GM18517 (cell line): Measurements from ENCODE around the gene ANP32E.
"Not testable (repeated sequence)": the region's sequence is repeated elsewhere in the genome, so short reads cannot be mapped to it uniquely, and the experiment has no call there.

Source experiments
- ATAC-seq: cut with Tn5 transposase; IDR thresholded peaks from one replicate; pipeline ENCODE4 v1.9.1; 2021; ENCODE audit warnings: mild to moderate bottlenecking, moderate library complexity; ENCODE audit not compliant: unreplicated experiment

ANP32E gene

GRCh38 chr1:150257624-150258585 lies 22.0 kb upstream of the ANP32E start, which contains the start of gene CA14:
CA14 (plus strand) TSS chr1:150257774; CDS start chr1:150258129, 355 bp downstream.
- ATAC-seq = no peak

- no peak for ATAC-seq
Observed at GRCh38 chr1:150256554-150257341, 20.8 kb upstream of the ANP32E start.

- ATAC-seq = no peak
Observed at GRCh38 chr1:150256198-150256553, 20.3 kb upstream of the ANP32E start.

- no peak for ATAC-seq
Observed at GRCh38 chr1:150249936-150250335, 14.0 kb upstream of the ANP32E start.

GRCh38 chr1:150243003-150243402 lies 7.1 kb upstream of the ANP32E start:
- no peak for ATAC-seq

GRCh38 chr1:150237746-150238145 lies 1.8 kb upstream of the ANP32E start:
- no peak for ATAC-seq

- not testable (repeated sequence) for ATAC-seq
Observed at GRCh38 chr1:150237176-150237575, 1.3 kb upstream of the ANP32E start.

- ATAC-seq = no peak
Observed at GRCh38 chr1:150236614-150237100, 745 bp upstream of the ANP32E start.

- ATAC-seq = no peak
Observed at GRCh38 chr1:150235294-150235851, 539 bp downstream of the ANP32E start.

GRCh38 chr1:150234566-150235293 lies 1.2 kb downstream of the ANP32E start:
- ATAC-seq = peak; percentile 39

- ATAC-seq = no peak
Observed at GRCh38 chr1:150234309-150234565, 1.7 kb downstream of the ANP32E start.

- no peak for ATAC-seq
Observed at GRCh38 chr1:150233359-150234308, 2.3 kb downstream of the ANP32E start.

- not testable (repeated sequence) for ATAC-seq
Observed at GRCh38 chr1:150232921-150233320, 3.0 kb downstream of the ANP32E start.

GRCh38 chr1:150228246-150228645 lies 7.7 kb downstream of the ANP32E start:
- not testable (repeated sequence) for ATAC-seq

GRCh38 chr1:150227228-150227627 lies 8.7 kb downstream of the ANP32E start:
- no peak for ATAC-seq

- no peak for ATAC-seq
Observed at GRCh38 chr1:150226486-150226885, 9.4 kb downstream of the ANP32E start.

- ATAC-seq = no peak
Observed at GRCh38 chr1:150225546-150225945, 10.4 kb downstream of the ANP32E start.

GRCh38 chr1:150224983-150225382 lies 10.9 kb downstream of the ANP32E start:
- ATAC-seq = no peak

- no peak for ATAC-seq
Observed at GRCh38 chr1:150221552-150221951, 14.4 kb downstream of the ANP32E start.

GRCh38 chr1:150215855-150216254 lies 20.1 kb downstream of the ANP32E start:
- ATAC-seq = not testable (repeated sequence)
